GM12878 (cell line): ENCODE data around the gene COL4A2. TPM values are rescaled to one million over a fixed set of nuclear protein-coding genes. Genes with fewer than 3 reads are reported as not detected.

Source experiments
- ATAC-seq: fragments of 200-7000 bp; cut with Tn5 transposase; 3 replicates; pipeline ENCODE4 v1.9.1; 2020; ENCODE audit warnings: mild to moderate bottlenecking, moderate library complexity
- BruUV-seq: library from RNA; stranded (reverse); fragments of 400-500 nt; replicated peaks from 2 replicates; lab custom pipeline; 2021; lab: Mats Ljungman, UMichigan
- CTCF ChIA-PET: fragments of 300-600 bp; sonication (Branson Sonifier 250); formaldehyde crosslinking; extraction: SDS; loops from one replicate; lab custom pipeline; 2021; ENCODE audit warnings: inconsistent platforms; lab: Yijun Ruan, JAX
- POLR2A ChIA-PET: fragments of 350-600 bp; formaldehyde crosslinking; extraction: SDS; loops from one replicate; lab custom pipeline; 2021; ENCODE audit warnings: inconsistent platforms; lab: Charles Lee
- RAD21 ChIA-PET: fragments of 300-600 bp; sonication (Branson Sonifier 250); formaldehyde crosslinking; loops from one replicate; lab custom pipeline; 2023; ENCODE audit warnings: antibody characterized with exemption; ENCODE audit not compliant: unreplicated experiment; lab: Charles Lee
- SMC1A ChIA-PET: fragments of 300-600 bp; sonication (Branson Sonifier 250); formaldehyde crosslinking; loops from one replicate; lab custom pipeline; 2023; ENCODE audit not compliant: unreplicated experiment, uncharacterized antibody; lab: Charles Lee
- DNase-seq: peaks from one replicate; pipeline ENCODE4 v3.0.0-alpha.2; 2011; ENCODE audit warnings: low read depth, low spot score
- FAIRE-seq: peaks from 3 replicates; lab custom pipeline; 2011; peaks lifted over from hg19 to GRCh38; lab: Jason Lieb, UNC
- H2AFZ ChIP-seq: 2 replicates; pipeline ENCODE4 v1.6.0; 2011; ENCODE audit warnings: low read depth, low read length, control low read depth; ENCODE audit not compliant: control insufficient read depth
- H3K27ac ChIP-seq: 2 replicates; pipeline ENCODE4 v1.5.1; 2011; ENCODE audit warnings: control low read depth; ENCODE audit not compliant: control insufficient read depth, insufficient read depth
- H3K27me3 ChIP-seq, 2 experiments: replicated peaks in 1 of 2; 2 replicates each; pipeline versions ENCODE4 v1.6.0 to v1.6.1; 2011; ENCODE audit warnings: low read length in 1 of 2; ENCODE audit not compliant: control insufficient read depth in 2 of 2, insufficient read depth in 2 of 2
- H3K36me3 ChIP-seq, 2 experiments: 2 replicates each; pipeline ENCODE4 v1.5.1; 2011; ENCODE audit warnings: low read length in 1 of 2; ENCODE audit not compliant: control insufficient read depth in 2 of 2, insufficient read depth in 2 of 2
- H3K4me1 ChIP-seq: 2 replicates; pipeline ENCODE4 v1.6.1; 2011; ENCODE audit warnings: mild to moderate bottlenecking, low read length, moderate library complexity, mixed read lengths; ENCODE audit not compliant: control insufficient read depth, insufficient read depth
- H3K4me2 ChIP-seq: 2 replicates; pipeline ENCODE4 v1.6.0; 2011; ENCODE audit warnings: control low read depth; ENCODE audit not compliant: control insufficient read depth, insufficient read depth
- H3K4me3 ChIP-seq: fragments of 200-600 bp; sonication (generic); 2 replicates; pipeline ENCODE4 v1.5.1; 2016
- H3K79me2 ChIP-seq: 2 replicates; pipeline ENCODE4 v1.6.0; 2011; ENCODE audit warnings: low read length; ENCODE audit not compliant: control insufficient read depth, insufficient read depth
- H3K9ac ChIP-seq: 2 replicates; pipeline ENCODE4 v1.8.0; 2011; ENCODE audit warnings: low read length, control low read depth, mixed read lengths; ENCODE audit not compliant: control insufficient read depth, insufficient read depth
- H3K9me3 ChIP-seq: replicated peaks from 3 replicates; pipeline ENCODE4 v1.5.1; 2011; ENCODE audit warnings: mild to moderate bottlenecking, low read length; ENCODE audit not compliant: control insufficient read depth, insufficient read depth
- H4K20me1 ChIP-seq: 2 replicates; pipeline ENCODE4 v1.6.0; 2011; ENCODE audit not compliant: control insufficient read depth, insufficient read depth
- MAX ChIP-seq: IDR thresholded peaks from 2 replicates; pipeline ENCODE4 v1.6.1; 2012; ENCODE audit warnings: low read depth, low read length, improper control_type of control experiment
- PAX8 ChIP-seq: fragments of 450-650 bp; IDR thresholded peaks from 2 replicates; pipeline ENCODE4 v1.6.1; 2017; ENCODE audit warnings: mild to moderate bottlenecking, moderate library complexity
- PML ChIP-seq: IDR thresholded peaks from 2 replicates; pipeline ENCODE4 v1.6.1; 2012; ENCODE audit warnings: low read length, inconsistent platforms
- RFX5 ChIP-seq: IDR thresholded peaks from 2 replicates; pipeline ENCODE4 v1.6.1; 2011; ENCODE audit warnings: low read depth, low read length, improper control_type of control experiment
- STAT1 ChIP-seq: fragments of 450-650 bp; conservative IDR thresholded peaks from 2 replicates; pipeline ENCODE4 v1.6.1; 2014; ENCODE audit warnings: antibody characterized with exemption, mild to moderate bottlenecking
- TCF12 ChIP-seq: IDR thresholded peaks from 2 replicates; pipeline ENCODE4 v1.6.1; 2011; ENCODE audit warnings: low read depth, mild to moderate bottlenecking, low read length
- WRNIP1 ChIP-seq: IDR thresholded peaks from 2 replicates; pipeline ENCODE4 v1.6.1; 2011; ENCODE audit warnings: low read depth, low read length, improper control_type of control experiment, borderline replicate concordance
- ZBED1 ChIP-seq: IDR thresholded peaks from 2 replicates; pipeline ENCODE4 v1.6.1; 2016; ENCODE audit warnings: borderline replicate concordance
- ZNF622 ChIP-seq: fragments of 450-650 bp; IDR thresholded peaks from 2 replicates; pipeline ENCODE4 v1.6.1; 2017; ENCODE audit warnings: mild to moderate bottlenecking, inconsistent platforms
- ZZZ3 ChIP-seq: IDR thresholded peaks from 2 replicates; pipeline ENCODE4 v1.6.1; 2011; ENCODE audit warnings: low read depth; ENCODE audit not compliant: control insufficient read depth, insufficient read length
- WGBS: methylation state at CpG from one replicate; pipeline ENCODE4 v1.1.6; 2016; ENCODE audit warnings: low lambda C conversion rate; ENCODE audit not compliant: insufficient replicate concordance, insufficient coverage; ENCODE audit errors: missing lambda C conversion rate; 5-methylcytosine and 5-hydroxymethylcytosine counted together
- in situ Hi-C: fragments of 300-500 bp; cut with MboI; formaldehyde crosslinking; loops from 9 replicates; pipeline ENCODE4 v1.14.3; 2018; ENCODE audit warnings: mixed read lengths
- intact Hi-C: fragments of 100-400 bp; cut with micrococcal nuclease; formaldehyde crosslinking; loops from one replicate; pipeline ENCODE4 v1.14.2; 2022; ENCODE audit not compliant: unreplicated experiment
- polyA plus RNA-seq, 11 experiments: library from polyadenylated mRNA; depleted of rRNA in 4 of 11; unstranded in 6 of 11; stranded (reverse) in 5 of 11; fragments of >200 nt; fragmentation: Nextera tagmentation in 4 of 11; fragmentation: Illumina TruSeq in 1 of 11; extraction: Ambion mirVana in 4 of 11; extraction: Trizol in 1 of 11; gene quantifications; 1 replicate in 1 of 11; 2 replicates in 10 of 11; pipeline versions ENCODE4 v1.2.1 to v1.2.3, GENCODE V29; 2011 to 2016; ENCODE audit warnings: inconsistent platforms in 2 of 11, missing spikeins in 2 of 11, low read depth in 1 of 11
- total RNA-seq, 4 experiments: library from RNA; depleted of rRNA in 3 of 4; stranded (reverse); fragments of >200 nt in 3 of 4; fragmentation: Illumina TruSeq in 1 of 4; extraction: Trizol in 1 of 4; gene quantifications; 2 replicates each; pipeline versions ENCODE4 v1.2.1 to v1.2.3, GENCODE V29; 2013 to 2021

Gene COL4A2
- total and polyA plus RNA-seq, 10 of the 15 experiments (the other 5 are each of a cell fraction or from before 2014, with no cell fraction given): 0.16 to 1.6 (median 0.62) TPM; not detected in 3

GRCh38 chr13:110490009-110490770, 183.1 kb downstream of the COL4A2 start:
- FAIRE-seq (no peak), DNase-seq (no peak), ATAC-seq (no peak)
- BruUV-seq: no TSS peak
- no peak overlapping the region for H3K9ac ChIP-seq
- no peaks in the 10 kb centered on the region for H3K36me3 ChIP-seq
- no peak overlapping the region for H3K27ac ChIP-seq
- POLR2A ChIA-PET: no interaction called here
- H3K79me2 ChIP-seq: no peaks in the 10 kb centered on the region
- in situ Hi-C loops: no loop called here
- H3K4me1 ChIP-seq: no peaks in the 10 kb centered on the region
- H3K4me3 ChIP-seq: no peak overlapping the region
- no peaks in the 10 kb centered on the region for H4K20me1 ChIP-seq
- 64% methylated on average over 23 of the region's 24 CpGs for WGBS
- RAD21 ChIA-PET: no interaction called here
- no peak for TF ChIP-seq STAT1
- no peak for TF ChIP-seq TCF12
- TF ChIP-seq WRNIP1: no peak
- no peak for TF ChIP-seq ZBED1
- no peak for TF ChIP-seq ZNF622
- TF ChIP-seq PML: no peak
- TF ChIP-seq PAX8: no peak
- no peak for TF ChIP-seq MAX
- no peak for TF ChIP-seq RFX5
- TF ChIP-seq ZZZ3: no peak
- H3K9me3 ChIP-seq: no peaks in the 10 kb centered on the region
- CTCF ChIA-PET: interaction anchor here (1.1 kb wide), 1 partner anchor 35 kb away, joined by 3 read pairs; no protein-coding TSS in a partner anchor
- H3K4me2 ChIP-seq: no peak overlapping the region
- H2AFZ ChIP-seq: no peak overlapping the region
- intact Hi-C loops: no loop called here
- SMC1A ChIA-PET: no interaction called here
- H3K27me3 ChIP-seq: no peaks in the 10 kb centered on the region
